HepG2 (cell line): ENCODE results near the gene CEP131. TPM values are rescaled to one million over a fixed set of nuclear protein-coding genes. Genes with fewer than 3 reads are reported as not detected.

Experiments used
- CAMTA2 ChIP-seq: sonication (generic); formaldehyde crosslinking; IDR thresholded peaks from 2 replicates; pipeline ENCODE4 v1.4.0; 2020; ENCODE audit warnings: mild to moderate bottlenecking, missing genetic modification reagents, borderline replicate concordance
- CBX1 ChIP-seq: IDR thresholded peaks from one replicate; pipeline ENCODE4 v1.6.1; 2016; ENCODE audit warnings: antibody characterized with exemption, low read depth
- HOXA3 ChIP-seq: sonication (generic); formaldehyde crosslinking; IDR thresholded peaks from 2 replicates; pipeline ENCODE4 v1.5.0; 2020; ENCODE audit warnings: missing genetic modification reagents
- MTF1 ChIP-seq: sonication (generic); formaldehyde crosslinking; IDR thresholded peaks from 2 replicates; pipeline ENCODE4 v1.5.0; 2020; ENCODE audit warnings: missing genetic modification reagents
- POGZ ChIP-seq: sonication (generic); formaldehyde crosslinking; IDR thresholded peaks from 2 replicates; pipeline ENCODE4 v1.4.0; 2020; ENCODE audit warnings: mild to moderate bottlenecking, missing genetic modification reagents
- PRPF4 ChIP-seq: fragments of 200-400 bp; formaldehyde crosslinking; IDR thresholded peaks from 2 replicates; pipeline ENCODE4 v1.6.1; 2016; ENCODE audit warnings: low read length, low read depth; ENCODE audit not compliant: poor library complexity, severe bottlenecking
- TARDBP ChIP-seq: sonication (generic); formaldehyde crosslinking; IDR thresholded peaks from 2 replicates; pipeline ENCODE4 v1.8.0; 2022; ENCODE audit warnings: mild to moderate bottlenecking, missing genetic modification reagents
- ZNF136 ChIP-seq: sonication (generic); formaldehyde crosslinking; IDR thresholded peaks from 2 replicates; pipeline ENCODE4 v1.8.1; 2022; ENCODE audit warnings: low read depth, mild to moderate bottlenecking, moderate library complexity, missing genetic modification reagents
- ZNF337 ChIP-seq: sonication (generic); formaldehyde crosslinking; IDR thresholded peaks from 2 replicates; pipeline ENCODE4 v1.5.1; 2020; ENCODE audit warnings: missing genetic modification reagents, low read depth, mild to moderate bottlenecking, borderline replicate concordance
- ZNF468 ChIP-seq: sonication (generic); formaldehyde crosslinking; IDR thresholded peaks from 2 replicates; pipeline ENCODE4 v1.8.0; 2022; ENCODE audit warnings: mild to moderate bottlenecking, moderate library complexity, missing genetic modification reagents
- ZNF792 ChIP-seq: IDR thresholded peaks from 2 replicates; pipeline ENCODE4 v1.6.1; 2016
- polyA plus RNA-seq, 8 experiments: library from polyadenylated mRNA; depleted of rRNA in 3 of 8; stranded (reverse) in 7 of 8; unstranded in 1 of 8; fragments of >200 nt; fragmentation: Illumina TruSeq in 4 of 8; extraction: Trizol in 4 of 8; gene quantifications; 2 replicates each; pipeline versions ENCODE4 v1.2.1 to v1.2.3, GENCODE V29; 2011 to 2016; ENCODE audit warnings: low read depth in 4 of 8, missing spikeins in 1 of 8, mixed read lengths in 1 of 8; ENCODE audit not compliant: insufficient read depth in 1 of 8
- total RNA-seq, 5 experiments: library from RNA; depleted of rRNA; stranded (reverse); fragments of >200 nt; fragmentation: Illumina TruSeq; extraction: Trizol; gene quantifications; 2 replicates each; pipeline ENCODE4 v1.2.3, GENCODE V29; 2016; ENCODE audit warnings: low read depth in 1 of 5
- TF ChIP-seq, protein P1 (sequence below): sonication (generic); formaldehyde crosslinking; IDR thresholded peaks from 2 replicates; pipeline ENCODE4 v1.5.0; 2020; ENCODE audit warnings: mild to moderate bottlenecking, missing genetic modification reagents
- TF ChIP-seq, protein P2 (sequence below): sonication (generic); formaldehyde crosslinking; IDR thresholded peaks from 2 replicates; pipeline ENCODE4 v1.9.0; 2022; ENCODE audit warnings: low read depth, missing genetic modification reagents
- TF ChIP-seq, protein P3 (sequence below): sonication (generic); formaldehyde crosslinking; IDR thresholded peaks from 2 replicates; pipeline ENCODE4 v1.5.0; 2020; ENCODE audit warnings: mild to moderate bottlenecking, missing genetic modification reagents
- TF ChIP-seq, protein P4 (sequence below): sonication (generic); formaldehyde crosslinking; IDR thresholded peaks from 2 replicates; pipeline ENCODE4 v1.4.0; 2020; ENCODE audit warnings: mild to moderate bottlenecking, missing genetic modification reagents
- TF ChIP-seq, protein P5 (sequence below): sonication (generic); formaldehyde crosslinking; IDR thresholded peaks from 2 replicates; pipeline ENCODE4 v1.4.0; 2020; ENCODE audit warnings: mild to moderate bottlenecking, missing genetic modification reagents

The CEP131 gene
- total and polyA plus RNA-seq, 2 of the 13 experiments (the other 11 are each of a cell fraction or from before 2014, with no cell fraction given) = 5.0 to 16.8 TPM

DNA sequence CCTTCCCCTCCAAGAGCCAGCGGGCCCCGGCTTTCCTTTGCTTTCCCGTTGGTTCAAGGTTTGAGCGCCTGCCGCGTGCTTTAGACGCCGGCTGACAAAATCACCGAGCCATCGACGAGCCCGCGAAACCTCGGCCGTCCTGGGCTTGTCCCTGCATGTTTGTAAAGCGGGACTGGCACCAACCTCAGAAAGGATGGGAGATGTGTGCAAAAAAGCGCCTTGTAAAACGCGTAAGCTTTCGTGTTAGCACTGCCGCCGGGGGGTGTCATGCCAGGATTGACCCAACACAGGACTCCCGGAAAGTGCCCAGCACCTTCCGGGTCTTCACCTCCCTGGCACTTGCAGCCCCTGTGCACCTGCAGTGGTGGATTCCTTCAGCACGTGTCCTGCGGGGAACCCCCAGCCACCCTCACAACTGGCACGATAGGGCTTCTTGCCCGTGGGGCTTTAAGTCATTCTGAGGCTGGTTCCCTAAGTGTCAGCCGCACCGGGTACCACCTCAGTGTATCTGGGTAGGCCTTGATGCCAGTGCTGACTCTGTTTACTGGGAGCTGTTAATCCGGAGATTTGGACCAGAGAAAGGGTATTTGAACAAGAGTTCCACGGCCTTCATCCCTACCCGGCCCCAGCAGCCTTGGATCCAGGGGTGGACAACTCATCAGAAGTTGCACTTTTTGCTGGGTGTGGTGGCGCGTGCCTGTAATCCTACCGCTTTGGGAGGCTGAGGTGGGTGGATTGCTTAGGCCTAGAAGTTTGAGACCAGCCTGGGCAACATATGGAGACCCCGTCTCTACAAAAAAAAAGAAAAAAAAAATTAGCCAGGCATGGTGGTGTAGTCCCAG is 17.2 kb upstream of the CEP131 start (continued):
- TF ChIP-seq, protein P1, sequence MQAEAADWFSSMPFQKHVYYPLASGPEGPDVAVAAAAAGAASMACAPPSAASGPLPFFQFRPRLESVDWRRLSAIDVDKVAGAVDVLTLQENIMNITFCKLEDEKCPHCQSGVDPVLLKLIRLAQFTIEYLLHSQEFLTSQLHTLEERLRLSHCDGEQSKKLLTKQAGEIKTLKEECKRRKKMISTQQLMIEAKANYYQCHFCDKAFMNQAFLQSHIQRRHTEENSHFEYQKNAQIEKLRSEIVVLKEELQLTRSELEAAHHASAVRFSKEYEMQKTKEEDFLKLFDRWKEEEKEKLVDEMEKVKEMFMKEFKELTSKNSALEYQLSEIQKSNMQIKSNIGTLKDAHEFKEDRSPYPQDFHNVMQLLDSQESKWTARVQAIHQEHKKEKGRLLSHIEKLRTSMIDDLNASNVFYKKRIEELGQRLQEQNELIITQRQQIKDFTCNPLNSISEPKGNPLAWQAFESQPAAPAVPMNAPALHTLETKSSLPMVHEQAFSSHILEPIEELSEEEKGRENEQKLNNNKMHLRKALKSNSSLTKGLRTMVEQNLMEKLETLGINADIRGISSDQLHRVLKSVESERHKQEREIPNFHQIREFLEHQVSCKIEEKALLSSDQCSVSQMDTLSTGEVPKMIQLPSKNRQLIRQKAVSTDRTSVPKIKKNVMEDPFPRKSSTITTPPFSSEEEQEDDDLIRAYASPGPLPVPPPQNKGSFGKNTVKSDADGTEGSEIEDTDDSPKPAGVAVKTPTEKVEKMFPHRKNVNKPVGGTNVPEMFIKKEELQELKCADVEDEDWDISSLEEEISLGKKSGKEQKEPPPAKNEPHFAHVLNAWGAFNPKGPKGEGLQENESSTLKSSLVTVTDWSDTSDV = no peak
- TF ChIP-seq, protein P2, sequence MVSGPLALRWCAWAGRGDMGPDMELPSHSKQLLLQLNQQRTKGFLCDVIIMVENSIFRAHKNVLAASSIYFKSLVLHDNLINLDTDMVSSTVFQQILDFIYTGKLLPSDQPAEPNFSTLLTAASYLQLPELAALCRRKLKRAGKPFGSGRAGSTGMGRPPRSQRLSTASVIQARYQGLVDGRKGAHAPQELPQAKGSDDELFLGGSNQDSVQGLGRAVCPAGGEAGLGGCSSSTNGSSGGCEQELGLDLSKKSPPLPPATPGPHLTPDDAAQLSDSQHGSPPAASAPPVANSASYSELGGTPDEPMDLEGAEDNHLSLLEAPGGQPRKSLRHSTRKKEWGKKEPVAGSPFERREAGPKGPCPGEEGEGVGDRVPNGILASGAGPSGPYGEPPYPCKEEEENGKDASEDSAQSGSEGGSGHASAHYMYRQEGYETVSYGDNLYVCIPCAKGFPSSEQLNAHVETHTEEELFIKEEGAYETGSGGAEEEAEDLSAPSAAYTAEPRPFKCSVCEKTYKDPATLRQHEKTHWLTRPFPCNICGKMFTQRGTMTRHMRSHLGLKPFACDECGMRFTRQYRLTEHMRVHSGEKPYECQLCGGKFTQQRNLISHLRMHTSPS (CRISPR knock-in tag) = peak; percentile 46; the same call in 1 of the 2 replicates
- TF ChIP-seq ZNF136 = no peak
- TF ChIP-seq PRPF4 = peak; percentile 20
- TF ChIP-seq HOXA3 (CRISPR knock-in tag) = no peak
- TF ChIP-seq, protein P3, sequence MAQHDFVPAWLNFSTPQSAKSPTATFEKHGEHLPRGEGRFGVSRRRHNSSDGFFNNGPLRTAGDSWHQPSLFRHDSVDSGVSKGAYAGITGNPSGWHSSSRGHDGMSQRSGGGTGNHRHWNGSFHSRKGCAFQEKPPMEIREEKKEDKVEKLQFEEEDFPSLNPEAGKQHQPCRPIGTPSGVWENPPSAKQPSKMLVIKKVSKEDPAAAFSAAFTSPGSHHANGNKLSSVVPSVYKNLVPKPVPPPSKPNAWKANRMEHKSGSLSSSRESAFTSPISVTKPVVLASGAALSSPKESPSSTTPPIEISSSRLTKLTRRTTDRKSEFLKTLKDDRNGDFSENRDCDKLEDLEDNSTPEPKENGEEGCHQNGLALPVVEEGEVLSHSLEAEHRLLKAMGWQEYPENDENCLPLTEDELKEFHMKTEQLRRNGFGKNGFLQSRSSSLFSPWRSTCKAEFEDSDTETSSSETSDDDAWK (CRISPR knock-in tag) = no peak
- TF ChIP-seq TARDBP (CRISPR knock-in tag) = no peak
- peak; percentile 32; the same call in 1 of the 2 replicates for TF ChIP-seq ZNF337 (CRISPR knock-in tag)
- TF ChIP-seq ZNF468 (CRISPR knock-in tag) = 0 out of 2 replicates have a peak, but pooled peaks have one; percentile 22
- no peak for TF ChIP-seq POGZ (CRISPR knock-in tag)
- no peak for TF ChIP-seq MTF1
- no peak for TF ChIP-seq ZNF792
- TF ChIP-seq, protein P4, sequence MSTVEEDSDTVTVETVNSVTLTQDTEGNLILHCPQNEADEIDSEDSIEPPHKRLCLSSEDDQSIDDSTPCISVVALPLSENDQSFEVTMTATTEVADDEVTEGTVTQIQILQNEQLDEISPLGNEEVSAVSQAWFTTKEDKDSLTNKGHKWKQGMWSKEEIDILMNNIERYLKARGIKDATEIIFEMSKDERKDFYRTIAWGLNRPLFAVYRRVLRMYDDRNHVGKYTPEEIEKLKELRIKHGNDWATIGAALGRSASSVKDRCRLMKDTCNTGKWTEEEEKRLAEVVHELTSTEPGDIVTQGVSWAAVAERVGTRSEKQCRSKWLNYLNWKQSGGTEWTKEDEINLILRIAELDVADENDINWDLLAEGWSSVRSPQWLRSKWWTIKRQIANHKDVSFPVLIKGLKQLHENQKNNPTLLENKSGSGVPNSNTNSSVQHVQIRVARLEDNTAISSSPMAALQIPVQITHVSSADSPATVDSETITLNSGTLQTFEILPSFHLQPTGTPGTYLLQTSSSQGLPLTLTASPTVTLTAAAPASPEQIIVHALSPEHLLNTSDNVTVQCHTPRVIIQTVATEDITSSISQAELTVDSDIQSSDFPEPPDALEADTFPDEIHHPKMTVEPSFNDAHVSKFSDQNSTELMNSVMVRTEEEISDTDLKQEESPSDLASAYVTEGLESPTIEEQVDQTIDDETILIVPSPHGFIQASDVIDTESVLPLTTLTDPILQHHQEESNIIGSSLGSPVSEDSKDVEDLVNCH = 0 out of 2 replicates have a peak, but pooled peaks have one; percentile 55
- peak; percentile 58; the same call in 1 of the 2 replicates for TF ChIP-seq CAMTA2 (CRISPR knock-in tag)
- no peak for TF ChIP-seq CBX1
- TF ChIP-seq, protein P5, sequence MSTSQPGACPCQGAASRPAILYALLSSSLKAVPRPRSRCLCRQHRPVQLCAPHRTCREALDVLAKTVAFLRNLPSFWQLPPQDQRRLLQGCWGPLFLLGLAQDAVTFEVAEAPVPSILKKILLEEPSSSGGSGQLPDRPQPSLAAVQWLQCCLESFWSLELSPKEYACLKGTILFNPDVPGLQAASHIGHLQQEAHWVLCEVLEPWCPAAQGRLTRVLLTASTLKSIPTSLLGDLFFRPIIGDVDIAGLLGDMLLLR (CRISPR knock-in tag) = no peak; the same call in 1 of the 2 replicates
